Testis (tissue), 3 donors: ENCODE measurements around the gene STAP2. TPM values are rescaled to one million over a fixed set of nuclear protein-coding genes. Genes with fewer than 3 reads are reported as not detected.

Source experiments
- DNase-seq: peaks from one replicate; pipeline ENCODE4 v3.0.0-alpha.2; 2019
- H3K27ac ChIP-seq, 2 donors: fragments of 200-600 bp; sonication (generic); one replicate each; pipeline ENCODE4 v1.5.1; 2019
- H3K27me3 ChIP-seq: fragments of 200-600 bp; sonication (generic); one replicate; pipeline ENCODE4 v1.5.1; 2019
- H3K36me3 ChIP-seq: fragments of 200-600 bp; sonication (generic); one replicate; pipeline ENCODE4 v1.5.1; 2017; ENCODE audit warnings: low read depth; ENCODE audit errors: missing control alignments
- H3K4me1 ChIP-seq: fragments of 200-600 bp; sonication (generic); one replicate; pipeline ENCODE4 v1.5.1; 2019
- H3K4me3 ChIP-seq, 2 donors: fragments of 200-600 bp; sonication (generic); one replicate each; pipeline ENCODE4 v1.5.1; 2017 to 2019
- H3K9me3 ChIP-seq: fragments of 200-600 bp; sonication (generic); one replicate; pipeline ENCODE4 v1.5.1; 2017
- POLR2A ChIP-seq: fragments of 450-650 bp; IDR thresholded peaks from one replicate; pipeline ENCODE4 v1.6.1; 2017; ENCODE audit warnings: antibody characterized with exemption, mild to moderate bottlenecking, moderate library complexity
- WGBS, 2 donors: methylation state at CpG; one replicate each; pipeline ENCODE4 v1.1.5; 2018; 5-methylcytosine and 5-hydroxymethylcytosine counted together
- intact Hi-C: fragments of 100-400 bp; cut with DNase I; formaldehyde crosslinking; loops from one replicate; pipeline ENCODE4 v1.15.1; 2023; ENCODE audit warnings: low total_unique reads
- polyA plus RNA-seq: library from polyadenylated mRNA; stranded (reverse); fragments of 350-450 nt; fragmentation: Illumina TruSeq; extraction: RNeasy Lipid Tissue Mini Kit (QIAGEN cat#74804); gene quantifications from one replicate; pipeline ENCODE4 v1.2.3, GENCODE V29; 2014; ENCODE audit warnings: low read depth, low replicate concordance; ENCODE audit not compliant: insufficient read depth
- total RNA-seq, 2 donors: library from RNA; depleted of rRNA; stranded (reverse); fragments of >200 nt; gene quantifications; one replicate each; pipeline ENCODE4 v1.2.3, GENCODE V29; 2016
- TF ChIP-seq, protein P1 (sequence below), 3 experiments: fragments of 450-650 bp in 2 of 3; fragments of 200-600 bp in 1 of 3; sonication (generic) in 1 of 3; IDR thresholded peaks; one replicate each; pipeline ENCODE4 v1.5.1; 2016 to 2019; ENCODE audit warnings: antibody characterized with exemption in 3 of 3, mild to moderate bottlenecking in 2 of 3, moderate library complexity in 1 of 3

STAP2 gene
- total and polyA plus RNA-seq, 3 donors from 2014 or later = 5.3 to 6.4 (median 6.2) TPM

DNA sequence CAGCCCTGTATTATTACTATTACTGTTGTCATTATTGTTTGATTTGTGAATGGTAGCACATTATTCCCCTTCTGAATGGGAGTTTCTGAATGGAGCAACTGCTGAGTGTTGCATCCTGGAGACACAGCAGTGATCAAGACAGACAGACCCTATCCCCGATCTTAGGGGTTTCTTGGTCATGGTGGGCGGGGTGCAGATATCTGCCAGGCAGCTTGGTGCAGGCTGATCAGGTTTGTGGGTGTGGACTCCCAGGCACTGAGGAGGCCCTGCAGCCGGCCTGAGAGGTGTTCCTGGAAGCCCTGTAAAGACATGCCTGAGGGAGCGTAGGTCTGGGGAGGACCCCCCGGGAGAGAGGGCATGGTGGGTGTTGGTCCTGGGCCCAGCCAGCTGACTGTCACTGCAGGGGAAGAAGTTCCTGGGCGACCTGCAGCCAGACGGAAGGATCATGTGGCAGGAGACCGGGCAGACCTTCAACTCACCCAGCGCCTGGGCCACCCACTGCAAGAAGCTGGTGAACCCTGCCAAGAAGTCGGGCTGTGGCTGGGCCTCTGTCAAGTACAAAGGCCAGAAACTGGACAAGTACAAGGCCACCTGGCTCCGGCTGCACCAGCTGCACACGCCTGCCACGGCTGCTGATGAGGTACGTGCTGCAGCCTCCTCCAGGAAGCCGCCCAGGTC, 6.9 kb upstream of the STAP2 start:
- 72 to 79% methylated on average over 13 to 15 of the region's 15 CpGs for WGBS, 2 donors

DNA sequence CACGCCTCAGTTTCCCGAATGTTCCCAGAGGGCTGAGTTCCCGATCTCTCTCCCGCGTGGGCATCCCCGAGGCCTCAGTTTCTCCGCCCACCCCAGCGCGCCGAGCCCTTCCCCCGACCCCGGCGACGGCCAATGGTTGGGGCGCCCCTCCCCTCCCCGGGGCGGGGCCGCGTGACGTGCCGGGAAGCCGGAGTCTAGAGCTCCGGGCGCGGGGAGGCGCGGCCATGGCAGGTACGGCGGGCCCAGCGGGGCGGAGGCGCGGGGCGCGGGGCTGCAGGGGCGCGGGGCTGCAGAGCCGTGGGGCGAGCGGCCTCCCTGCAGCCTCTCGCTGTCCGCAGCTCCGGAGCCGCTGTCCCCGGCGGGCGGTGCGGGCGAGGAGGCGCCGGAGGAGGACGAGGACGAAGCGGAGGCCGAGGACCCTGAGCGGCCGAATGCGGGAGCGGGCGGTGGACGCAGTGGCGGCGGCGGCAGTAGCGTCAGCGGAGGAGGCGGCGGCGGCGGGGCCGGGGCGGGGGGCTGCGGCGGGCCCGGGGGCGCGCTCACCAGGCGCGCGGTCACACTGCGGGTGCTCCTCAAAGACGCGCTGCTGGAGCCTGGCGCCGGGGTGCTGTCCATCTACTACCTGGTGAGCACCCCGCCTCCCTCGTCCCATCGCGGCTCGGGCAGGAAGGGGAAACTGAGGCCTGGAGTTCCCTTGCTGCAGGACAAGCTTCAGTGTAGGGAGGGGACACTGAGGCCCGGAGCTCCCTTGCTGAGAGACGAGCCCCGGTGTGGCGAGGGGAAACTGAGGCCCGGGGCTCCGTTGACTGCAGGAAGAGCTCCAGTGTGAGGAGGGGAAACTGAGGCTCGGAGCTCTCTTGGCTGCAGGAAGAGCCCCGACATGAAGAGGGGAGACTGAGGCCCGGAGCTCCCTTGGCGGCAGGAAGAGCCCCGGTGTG, 5.0 kb upstream of the STAP2 start, which contains the start of gene MPND:
MPND (plus strand) TSS at position 193 of the 938 bp plus-strand sequence; CDS start at position 225, 32 bp downstream.
- TF ChIP-seq, protein P1, sequence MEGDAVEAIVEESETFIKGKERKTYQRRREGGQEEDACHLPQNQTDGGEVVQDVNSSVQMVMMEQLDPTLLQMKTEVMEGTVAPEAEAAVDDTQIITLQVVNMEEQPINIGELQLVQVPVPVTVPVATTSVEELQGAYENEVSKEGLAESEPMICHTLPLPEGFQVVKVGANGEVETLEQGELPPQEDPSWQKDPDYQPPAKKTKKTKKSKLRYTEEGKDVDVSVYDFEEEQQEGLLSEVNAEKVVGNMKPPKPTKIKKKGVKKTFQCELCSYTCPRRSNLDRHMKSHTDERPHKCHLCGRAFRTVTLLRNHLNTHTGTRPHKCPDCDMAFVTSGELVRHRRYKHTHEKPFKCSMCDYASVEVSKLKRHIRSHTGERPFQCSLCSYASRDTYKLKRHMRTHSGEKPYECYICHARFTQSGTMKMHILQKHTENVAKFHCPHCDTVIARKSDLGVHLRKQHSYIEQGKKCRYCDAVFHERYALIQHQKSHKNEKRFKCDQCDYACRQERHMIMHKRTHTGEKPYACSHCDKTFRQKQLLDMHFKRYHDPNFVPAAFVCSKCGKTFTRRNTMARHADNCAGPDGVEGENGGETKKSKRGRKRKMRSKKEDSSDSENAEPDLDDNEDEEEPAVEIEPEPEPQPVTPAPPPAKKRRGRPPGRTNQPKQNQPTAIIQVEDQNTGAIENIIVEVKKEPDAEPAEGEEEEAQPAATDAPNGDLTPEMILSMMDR (IDR thresholded peaks at IDR 0.05) = no peak
- no peak for TF ChIP-seq POLR2A
- WGBS, 2 donors = 2 to 7% methylated on average over 54 to 58 of the region's 101 CpGs
- intact Hi-C loops = no loop called here

More for the DNA sequence above, 6.9 kb upstream of the STAP2 start:
- no peak for TF ChIP-seq POLR2A
- TF ChIP-seq, protein P1 (IDR thresholded peaks at IDR 0.05) = no peak
- peaks cover 6% of the 10 kb centered on the region for H3K4me1 ChIP-seq
- H3K36me3 ChIP-seq = no peaks in the 10 kb centered on the region
- no peaks in the 10 kb centered on the region for H3K9me3 ChIP-seq
- no peak overlapping the region for H3K27ac ChIP-seq
- no peaks in the 10 kb centered on the region for H3K27me3 ChIP-seq
- no peak overlapping the region for H3K4me3 ChIP-seq
- DNase-seq = peak; percentile 35
- intact Hi-C loops = no loop called here

DNA sequence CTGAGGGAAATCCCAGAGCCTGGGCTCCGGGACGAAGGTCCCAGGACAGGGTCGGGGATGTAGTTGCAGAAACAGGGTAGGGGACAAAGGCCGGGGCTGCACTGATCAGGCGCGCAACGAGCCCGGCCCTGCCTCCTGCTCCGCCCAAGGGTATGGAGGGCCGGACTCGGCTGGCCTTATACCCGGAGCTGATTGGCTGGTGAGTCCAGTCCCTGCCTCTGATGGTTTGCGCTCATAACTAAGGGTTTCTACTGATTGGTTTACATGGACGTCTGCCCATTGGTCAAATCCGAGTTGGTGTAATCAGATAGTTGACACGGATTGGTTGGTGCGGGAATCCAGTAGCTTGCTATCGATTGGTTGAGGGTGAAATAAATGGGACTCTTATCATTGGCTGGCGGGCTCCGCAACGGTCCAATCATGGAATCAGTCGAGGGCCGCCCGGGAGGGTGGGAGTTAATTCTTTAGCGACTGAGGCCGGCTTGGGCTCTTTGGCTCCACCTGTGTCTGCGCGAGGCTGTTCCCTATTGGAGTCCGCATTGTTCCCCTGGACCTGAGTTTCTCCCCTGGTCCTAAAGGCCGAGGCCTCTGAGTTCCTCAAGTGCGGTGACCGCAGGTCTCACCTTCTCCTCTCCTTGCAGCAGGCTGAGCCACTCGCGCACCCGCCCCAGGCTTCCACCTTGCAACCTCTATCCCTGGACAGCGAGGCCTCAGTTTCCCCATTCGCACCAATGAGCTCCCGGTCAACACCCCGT, 4.2 kb upstream of the STAP2 start:
- peaks cover 14% of the 10 kb centered on the region for H3K4me1 ChIP-seq
- no peaks in the 10 kb centered on the region for H3K9me3 ChIP-seq
- WGBS, 2 donors = 0% methylated on average over 30 to 39 of the region's 39 CpGs
- no peaks in the 10 kb centered on the region for H3K27me3 ChIP-seq
- no peaks in the 10 kb centered on the region for H3K36me3 ChIP-seq
- H3K27ac ChIP-seq = peak overlapping the region; percentile 92 to 95
- TF ChIP-seq POLR2A = peak; percentile 83
- TF ChIP-seq, protein P1 (IDR thresholded peaks at IDR 0.05) = peak in 1 of 3 experiments; percentile 7
- peak overlapping the region; percentile 75 to 79 for H3K4me3 ChIP-seq
- intact Hi-C loops = no loop called here
- DNase-seq = peak; percentile 99

More for the DNA sequence above, 5.0 kb upstream of the STAP2 start, which contains the start of gene MPND:
- H3K27ac ChIP-seq = peak within 1 kb of the TSS; percentile 92 to 95
- peak within 1 kb of the TSS; percentile 75 to 79 for H3K4me3 ChIP-seq
- peaks cover 9% of the 10 kb centered on the region for H3K4me1 ChIP-seq
- no peaks in the 10 kb centered on the region for H3K27me3 ChIP-seq
- no peaks in the 10 kb centered on the region for H3K9me3 ChIP-seq
- DNase-seq = peak; percentile 96
- no peaks in the 10 kb centered on the region for H3K36me3 ChIP-seq

DNA sequence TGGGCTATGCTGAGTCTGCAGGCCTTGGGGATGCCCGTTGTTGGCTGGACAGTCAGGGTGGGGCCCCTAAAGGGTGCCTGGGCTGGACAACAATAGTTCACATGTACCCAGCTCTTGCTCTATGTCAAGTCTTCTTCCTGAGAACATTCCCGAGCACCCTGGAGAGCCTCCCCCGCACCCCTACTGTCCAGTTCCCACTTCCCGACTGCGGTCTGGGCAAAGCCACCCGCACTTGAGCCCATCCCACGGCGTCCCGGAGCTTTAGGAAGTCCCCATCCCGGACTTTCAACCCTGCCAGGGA, 3.6 kb upstream of the STAP2 start:
- no peaks in the 10 kb centered on the region for H3K36me3 ChIP-seq
- DNase-seq = no peak
- peak overlapping the region; percentile 92 to 95 for H3K27ac ChIP-seq
- no peaks in the 10 kb centered on the region for H3K9me3 ChIP-seq
- WGBS, 2 donors = 2 to 5% methylated on average over 9 to 10 of the region's 10 CpGs
- no peaks in the 10 kb centered on the region for H3K27me3 ChIP-seq
- peaks cover 14% of the 10 kb centered on the region for H3K4me1 ChIP-seq
- intact Hi-C loops = no loop called here
- peak overlapping the region; percentile 46 to 79 for H3K4me3 ChIP-seq
- TF ChIP-seq, protein P1 (IDR thresholded peaks at IDR 0.05) = no peak
- TF ChIP-seq POLR2A = no peak
